ENCODE data around the gene SEMA3A.

Gene SEMA3A

DNA sequence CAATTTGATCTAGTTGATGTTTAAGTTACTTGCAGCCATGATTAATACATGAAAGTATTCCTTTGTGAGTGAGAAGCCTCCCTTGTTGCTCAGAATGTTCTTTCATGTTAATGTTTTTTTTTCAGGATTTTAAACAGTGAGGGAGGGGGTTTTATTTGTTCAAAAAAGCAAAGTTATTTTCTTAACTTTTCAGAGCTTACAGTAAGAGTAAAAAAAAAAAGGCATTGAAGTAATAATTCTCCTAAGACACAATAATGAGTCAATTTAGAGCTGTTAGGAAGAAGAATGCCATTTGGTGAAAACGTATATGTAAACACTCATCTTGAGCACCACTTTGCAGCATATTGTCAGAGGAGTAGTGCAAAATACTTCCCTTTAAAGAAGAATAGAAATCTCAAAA lies 105.8 kb downstream of the SEMA3A start:
- Histone ChIP-seq H3K4me2 (ENCODE audit: low read length) (no peak overlapping the region), H2AFZ (ENCODE audit: low read depth, low read length) (no peak overlapping the region), H3K27me3 (ENCODE audit: low read depth, low read length) (no peaks in the 10 kb centered on the region), H4K20me1 (ENCODE audit: insufficient read depth, low read length) (no peaks in the 10 kb centered on the region), H3K9me3 (ENCODE audit: insufficient read depth, low read length) (no peaks in the 10 kb centered on the region), H3K79me2 (ENCODE audit: low read length) (no peaks in the 10 kb centered on the region), H3K36me3 (replicated peaks; ENCODE audit: low read depth, low read length) (no peaks in the 10 kb centered on the region), H3K4me3 (ENCODE audit: low read length) (no peak overlapping the region), H3K9ac (ENCODE audit: low read length) (no peak overlapping the region), H3K4me1 (ENCODE audit: low read length) (peaks cover 9% of the 10 kb centered on the region), H3K27ac (ENCODE audit: low read length) (no peak overlapping the region)
- TF ChIP-seq, protein P1, sequence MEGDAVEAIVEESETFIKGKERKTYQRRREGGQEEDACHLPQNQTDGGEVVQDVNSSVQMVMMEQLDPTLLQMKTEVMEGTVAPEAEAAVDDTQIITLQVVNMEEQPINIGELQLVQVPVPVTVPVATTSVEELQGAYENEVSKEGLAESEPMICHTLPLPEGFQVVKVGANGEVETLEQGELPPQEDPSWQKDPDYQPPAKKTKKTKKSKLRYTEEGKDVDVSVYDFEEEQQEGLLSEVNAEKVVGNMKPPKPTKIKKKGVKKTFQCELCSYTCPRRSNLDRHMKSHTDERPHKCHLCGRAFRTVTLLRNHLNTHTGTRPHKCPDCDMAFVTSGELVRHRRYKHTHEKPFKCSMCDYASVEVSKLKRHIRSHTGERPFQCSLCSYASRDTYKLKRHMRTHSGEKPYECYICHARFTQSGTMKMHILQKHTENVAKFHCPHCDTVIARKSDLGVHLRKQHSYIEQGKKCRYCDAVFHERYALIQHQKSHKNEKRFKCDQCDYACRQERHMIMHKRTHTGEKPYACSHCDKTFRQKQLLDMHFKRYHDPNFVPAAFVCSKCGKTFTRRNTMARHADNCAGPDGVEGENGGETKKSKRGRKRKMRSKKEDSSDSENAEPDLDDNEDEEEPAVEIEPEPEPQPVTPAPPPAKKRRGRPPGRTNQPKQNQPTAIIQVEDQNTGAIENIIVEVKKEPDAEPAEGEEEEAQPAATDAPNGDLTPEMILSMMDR (IDR thresholded peaks at IDR 0.05; ENCODE audit: low read depth, low read length) = no peak
- no peak for TF ChIP-seq EZH2phosphoT487 (IDR thresholded peaks at IDR 0.05; ENCODE audit: low read depth)

DNA sequence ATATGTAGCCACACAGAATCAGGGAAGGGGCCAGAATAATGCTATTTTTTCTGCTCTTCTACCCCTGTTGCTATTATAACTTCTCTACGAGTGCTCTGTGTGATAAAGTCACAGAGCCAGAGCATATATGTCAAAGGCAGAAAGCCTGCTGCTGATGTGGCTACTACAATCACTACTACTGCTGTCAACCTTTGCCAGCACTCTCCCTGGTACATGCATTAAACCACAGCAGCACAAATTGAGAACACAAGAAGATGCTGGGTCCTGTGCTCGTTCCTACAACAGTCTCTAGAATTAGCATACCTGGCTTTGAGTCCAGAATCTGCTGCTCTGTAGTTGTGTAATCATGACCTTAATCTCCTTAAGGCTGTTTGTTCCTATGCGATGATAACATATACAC lies 108.6 kb downstream of the SEMA3A start:
- Histone ChIP-seq H3K27me3 (ENCODE audit: low read depth, low read length) (no peaks in the 10 kb centered on the region), H2AFZ (ENCODE audit: low read depth, low read length) (no peak overlapping the region), H3K36me3 (replicated peaks; ENCODE audit: low read depth, low read length) (no peaks in the 10 kb centered on the region), H3K27ac (ENCODE audit: low read length) (no peak overlapping the region), H3K4me2 (ENCODE audit: low read length) (no peak overlapping the region), H3K9ac (ENCODE audit: low read length) (no peak overlapping the region), H3K9me3 (ENCODE audit: insufficient read depth, low read length) (no peaks in the 10 kb centered on the region), H3K4me1 (ENCODE audit: low read length) (0 out of 2 replicates have a peak, but pooled peaks cover 3% of the 10 kb centered on the region), H4K20me1 (ENCODE audit: insufficient read depth, low read length) (no peaks in the 10 kb centered on the region), H3K79me2 (ENCODE audit: low read length) (no peaks in the 10 kb centered on the region), H3K4me3 (ENCODE audit: low read length) (no peak overlapping the region)
- no peak for TF ChIP-seq EZH2phosphoT487 (IDR thresholded peaks at IDR 0.05; ENCODE audit: low read depth)
- TF ChIP-seq, protein P1 (IDR thresholded peaks at IDR 0.05; ENCODE audit: low read depth, low read length) = no peak

DNA sequence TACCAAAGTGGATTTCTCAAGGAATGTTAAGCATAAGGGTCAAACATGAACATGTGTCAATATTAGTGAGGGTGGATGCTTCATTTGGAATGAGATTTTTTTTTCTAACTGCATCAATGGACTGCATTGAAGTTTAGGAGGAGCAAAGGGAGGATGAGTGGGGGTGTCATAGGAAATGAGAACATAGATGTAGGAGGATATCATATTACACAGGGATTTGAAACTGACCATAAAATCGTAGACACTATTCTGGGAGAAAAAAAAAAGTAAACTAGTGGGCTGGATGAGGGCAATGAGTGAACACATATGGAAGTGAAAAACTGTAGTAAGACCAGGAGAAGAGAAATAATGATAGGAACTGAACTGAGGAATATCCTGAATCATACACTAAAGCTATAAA lies 109.4 kb downstream of the SEMA3A start:
- H3K79me2 ChIP-seq (ENCODE audit: low read length) = no peaks in the 10 kb centered on the region
- H3K4me2 ChIP-seq (ENCODE audit: low read length) = no peak overlapping the region
- no peak overlapping the region for H3K27ac ChIP-seq (ENCODE audit: low read length)
- no peaks in the 10 kb centered on the region for H4K20me1 ChIP-seq (ENCODE audit: insufficient read depth, low read length)
- no peaks in the 10 kb centered on the region for H3K27me3 ChIP-seq (ENCODE audit: low read depth, low read length)
- no peaks in the 10 kb centered on the region for H3K36me3 ChIP-seq (replicated peaks; ENCODE audit: low read depth, low read length)
- H3K4me3 ChIP-seq (ENCODE audit: low read length) = no peak overlapping the region
- H3K4me1 ChIP-seq (ENCODE audit: low read length) = 0 out of 2 replicates have a peak, but pooled peaks cover 3% of the 10 kb centered on the region
- TF ChIP-seq, protein P1 (IDR thresholded peaks at IDR 0.05; ENCODE audit: low read depth, low read length) = no peak
- TF ChIP-seq EZH2phosphoT487 (IDR thresholded peaks at IDR 0.05; ENCODE audit: low read depth) = no peak
- no peak overlapping the region for H2AFZ ChIP-seq (ENCODE audit: low read depth, low read length)
- no peaks in the 10 kb centered on the region for H3K9me3 ChIP-seq (ENCODE audit: insufficient read depth, low read length)
- H3K9ac ChIP-seq (ENCODE audit: low read length) = no peak overlapping the region

DNA sequence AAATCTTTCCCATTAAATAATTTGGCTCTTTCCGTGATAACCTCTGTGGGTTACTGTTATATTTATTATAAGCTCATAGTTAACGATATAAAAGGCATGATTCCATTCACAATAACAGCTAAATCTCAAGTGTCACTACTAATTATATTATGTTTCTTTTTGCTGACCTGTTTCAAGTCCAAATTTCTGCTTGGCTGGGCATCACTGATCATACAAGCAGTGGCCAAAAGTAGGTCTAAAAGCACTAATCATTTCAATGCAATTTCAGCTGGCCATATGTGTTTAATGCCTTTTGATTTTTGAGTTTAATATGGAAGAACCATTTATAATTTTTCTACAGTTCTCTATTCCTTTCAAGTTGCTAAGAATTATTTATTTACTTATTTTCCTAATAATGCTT lies 110.7 kb downstream of the SEMA3A start:
- Histone ChIP-seq H3K4me3 (ENCODE audit: low read length) (no peak overlapping the region), H3K27ac (ENCODE audit: low read length) (no peak overlapping the region), H3K36me3 (replicated peaks; ENCODE audit: low read depth, low read length) (no peaks in the 10 kb centered on the region), H2AFZ (ENCODE audit: low read depth, low read length) (no peak overlapping the region), H3K9me3 (ENCODE audit: insufficient read depth, low read length) (no peaks in the 10 kb centered on the region), H3K9ac (ENCODE audit: low read length) (no peak overlapping the region), H3K4me2 (ENCODE audit: low read length) (no peak overlapping the region), H3K4me1 (ENCODE audit: low read length) (0 out of 2 replicates have a peak, but pooled peaks cover 3% of the 10 kb centered on the region), H3K79me2 (ENCODE audit: low read length) (no peaks in the 10 kb centered on the region), H3K27me3 (ENCODE audit: low read depth, low read length) (no peaks in the 10 kb centered on the region), H4K20me1 (ENCODE audit: insufficient read depth, low read length) (no peaks in the 10 kb centered on the region)
- no peak for TF ChIP-seq EZH2phosphoT487 (IDR thresholded peaks at IDR 0.05; ENCODE audit: low read depth)
- TF ChIP-seq, protein P1 (IDR thresholded peaks at IDR 0.05; ENCODE audit: low read depth, low read length) = no peak

Data from OCI-LY3 (cell line).